DMS53 (cell line): ENCODE measurements around the gene GRAP.

Source experiments
- DNase-seq: peaks from one replicate; lab custom pipeline; 2025; lab: John Stamatoyannopoulos, UW

The GRAP gene

DNA sequence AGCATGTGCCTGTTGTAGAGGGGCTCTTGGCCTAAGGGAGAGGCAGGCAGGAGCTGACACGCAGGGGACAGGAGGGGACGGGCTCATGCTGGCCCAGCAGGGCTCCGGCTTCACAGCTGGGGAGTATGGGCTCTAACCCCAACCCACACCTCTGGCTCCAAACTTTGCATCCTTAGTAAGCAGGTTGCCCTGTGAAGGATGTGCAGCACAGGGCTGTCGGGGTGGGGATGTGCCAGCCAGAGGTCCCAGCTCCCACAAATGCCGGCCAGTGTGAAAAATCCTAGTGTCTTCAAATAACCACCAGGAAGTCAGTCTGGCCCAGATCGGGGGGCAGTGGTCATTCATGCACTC lies 28.2 kb downstream of the GRAP start:
- no peak for DNase-seq

GRCh38 chr17:19017804-19018599 lies 28.8 kb downstream of the GRAP start:
- DNase-seq, result no peak

DNA sequence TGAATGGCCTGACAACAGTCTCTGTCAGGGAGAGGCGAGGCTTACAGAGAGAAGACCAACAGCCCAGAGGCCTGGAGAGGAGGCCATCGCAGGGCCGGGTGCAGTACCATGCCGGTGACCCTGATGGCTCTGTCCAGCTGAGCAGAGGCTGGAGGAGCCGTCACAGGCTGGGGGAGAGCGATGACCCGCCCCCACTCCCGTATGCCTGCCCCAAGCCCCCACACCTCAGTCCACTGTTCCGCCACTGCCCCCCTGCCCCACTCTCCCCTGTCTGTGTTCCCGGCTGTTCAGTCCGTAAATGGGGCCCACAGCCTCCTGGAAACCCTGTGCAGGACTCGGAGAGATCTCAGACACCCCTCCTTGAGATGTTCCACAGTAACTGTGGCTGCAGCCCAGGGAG lies 29.4 kb downstream of the GRAP start:
- DNase-seq, result no peak

DNA sequence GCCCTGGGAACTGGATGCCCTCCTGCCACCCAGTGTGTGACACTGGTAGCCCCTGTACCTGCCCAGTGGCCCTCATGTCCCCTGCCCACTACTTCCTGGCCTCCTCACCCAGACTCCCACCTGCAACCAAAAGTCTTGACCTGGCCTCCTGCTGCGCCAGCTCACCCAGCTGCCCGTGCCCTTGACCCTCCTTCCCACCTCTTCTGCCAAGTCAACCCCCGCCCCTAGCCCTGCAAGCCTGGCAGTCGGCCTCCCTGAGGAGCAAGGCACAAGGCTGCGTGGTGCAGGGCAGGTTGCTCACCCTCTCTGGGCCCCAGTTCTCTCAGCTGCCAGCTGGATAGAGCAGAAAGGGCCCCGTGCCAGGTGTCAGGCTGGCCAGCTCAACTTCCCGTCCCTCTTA lies 29.9 kb downstream of the GRAP start:
- no peak for DNase-seq

DNA sequence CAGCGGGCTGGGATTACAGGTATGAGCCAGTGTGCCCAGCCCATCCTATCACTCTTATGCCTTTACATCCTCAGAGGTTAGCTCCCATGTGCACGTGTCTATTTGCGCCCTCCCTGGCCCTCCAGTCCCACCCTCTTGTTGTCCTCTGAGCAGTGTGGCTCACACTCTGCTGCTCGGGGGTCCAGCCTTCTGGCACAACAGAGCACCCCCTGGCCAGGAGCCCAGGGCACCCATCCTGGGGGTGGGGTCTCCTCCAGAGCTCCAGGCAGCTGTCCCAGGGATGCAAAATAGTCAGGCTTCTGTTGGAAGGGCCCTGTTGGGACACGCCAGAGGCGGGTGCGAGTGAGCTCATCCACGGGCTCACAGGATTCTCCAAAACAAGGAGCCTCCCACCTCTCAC lies 30.5 kb downstream of the GRAP start:
- DNase-seq, result no peak

DNA sequence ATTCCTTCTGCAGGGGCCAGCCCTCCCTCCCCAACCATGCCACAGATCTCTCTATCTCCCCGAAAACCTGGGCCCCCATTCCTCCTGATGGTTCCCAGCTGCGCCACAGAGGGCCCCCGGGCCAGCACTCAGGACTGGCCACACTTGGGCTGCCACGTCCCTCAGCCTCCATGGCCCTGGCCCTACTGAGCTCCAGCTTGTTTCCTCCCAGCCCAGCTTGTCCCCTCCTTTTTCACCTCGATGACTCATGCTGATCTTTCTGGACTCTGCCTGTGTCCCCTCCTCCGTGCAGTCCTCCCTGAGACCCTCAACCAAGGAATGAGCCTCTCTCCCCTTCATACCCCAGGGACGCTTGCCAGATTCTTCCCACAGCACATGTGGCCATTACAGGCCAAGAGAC lies 31.3 kb downstream of the GRAP start:
- DNase-seq, result no peak

DNA sequence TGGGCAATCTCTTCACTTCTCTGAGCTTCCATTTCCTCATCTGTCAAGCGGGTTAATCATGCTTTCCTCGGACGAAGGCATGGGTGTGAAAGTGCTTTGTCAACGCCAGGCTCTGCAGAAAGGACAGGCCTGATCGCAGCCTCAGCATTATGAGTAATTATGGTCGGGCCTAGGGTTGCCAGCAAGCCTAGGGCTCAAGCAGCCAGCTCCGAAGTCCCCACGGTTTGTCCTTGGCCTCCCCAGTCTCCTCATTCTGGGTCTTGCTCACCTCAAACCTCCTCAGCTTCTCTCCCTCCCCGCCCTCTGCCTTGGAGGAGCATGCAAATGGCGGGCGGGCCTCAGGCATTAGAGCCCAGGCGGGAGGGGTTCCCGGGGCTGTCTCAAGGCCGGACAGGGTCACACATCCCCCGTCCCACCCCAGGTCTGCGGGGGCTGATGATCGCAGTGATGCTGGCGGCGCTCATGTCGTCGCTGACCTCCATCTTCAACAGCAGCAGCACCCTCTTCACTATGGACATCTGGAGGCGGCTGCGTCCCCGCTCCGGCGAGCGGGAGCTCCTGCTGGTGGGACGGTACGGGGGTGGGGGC lies 32.0 kb downstream of the GRAP start:
- DNase-seq, result no peak

DNA sequence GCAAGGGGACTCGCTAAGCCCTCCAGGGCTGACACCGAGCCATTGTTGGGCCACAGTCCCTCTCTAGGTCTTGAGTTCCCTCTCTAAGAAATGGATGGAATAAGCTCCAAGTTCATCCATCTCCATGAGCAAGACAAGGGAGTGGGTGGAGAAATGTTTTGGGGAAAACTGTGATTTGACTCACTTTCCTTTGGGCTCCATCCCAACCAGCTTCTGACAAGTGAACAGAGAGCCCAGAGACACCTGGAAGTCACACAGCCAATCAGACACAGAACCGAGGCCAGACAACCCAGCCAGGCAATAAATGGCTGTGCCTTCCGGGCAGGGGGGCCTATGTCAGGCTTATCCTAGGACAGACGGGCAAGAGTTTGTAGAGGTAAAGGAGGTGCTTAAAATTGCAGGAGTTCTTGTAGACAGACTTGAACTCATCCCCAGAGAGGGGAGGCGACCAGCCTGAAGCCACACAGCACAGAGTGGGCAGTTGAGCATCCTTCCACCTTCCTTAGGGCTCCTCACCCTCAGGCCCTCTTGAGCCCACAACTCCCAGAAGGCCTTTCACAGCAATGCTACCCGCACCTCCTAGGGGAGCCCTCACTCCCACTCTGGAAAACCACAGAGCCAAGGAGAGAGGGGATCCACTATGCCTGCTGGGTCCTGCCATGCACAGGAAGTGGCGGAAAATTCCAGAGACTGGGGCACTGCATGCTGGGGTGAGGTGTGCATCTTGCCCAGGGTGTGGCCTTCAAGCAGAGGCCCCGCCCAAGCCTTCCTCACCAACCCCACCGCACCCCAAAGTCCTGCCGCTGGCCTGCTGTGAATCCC lies 32.7 kb downstream of the GRAP start:
- DNase-seq, result no peak

- no peak for DNase-seq
These were observed 33.5 kb downstream of the GRAP start for GRCh38 chr17:19013226-19013625.

- no peak for DNase-seq
These were observed 34.3 kb downstream of the GRAP start for GRCh38 chr17:19012171-19013080.

GRCh38 chr17:19011581-19011980 lies 35.2 kb downstream of the GRAP start:
- no peak for DNase-seq

- DNase-seq, result no peak
These were observed 35.8 kb downstream of the GRAP start for GRCh38 chr17:19010729-19011505.

DNA sequence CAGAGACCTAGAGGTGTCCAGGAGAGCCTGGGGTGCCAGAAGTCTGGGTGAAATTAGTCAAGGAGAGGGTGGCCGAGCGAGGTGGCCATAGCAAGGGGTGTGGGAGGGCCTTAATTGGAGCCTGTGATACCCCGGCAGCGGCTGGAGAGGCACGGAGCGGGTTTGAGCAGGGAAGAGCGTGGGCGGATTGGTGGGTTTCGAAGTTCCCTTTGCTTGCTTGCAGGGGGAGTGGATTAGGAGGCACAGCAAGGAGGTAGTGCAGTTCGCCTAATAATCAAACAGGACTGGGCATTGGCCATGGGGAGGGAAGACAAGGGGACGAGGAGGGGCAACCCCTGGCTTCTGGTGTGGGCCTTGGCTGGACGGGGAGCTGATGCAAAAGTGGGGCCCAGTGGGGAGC lies 36.8 kb downstream of the GRAP start:
- no peak for DNase-seq

- no peak for DNase-seq
These were observed 40.1 kb downstream of the GRAP start for GRCh38 chr17:19006698-19007097.

GRCh38 chr17:19005789-19006430 lies 40.8 kb downstream of the GRAP start:
- no peak for DNase-seq

DNA sequence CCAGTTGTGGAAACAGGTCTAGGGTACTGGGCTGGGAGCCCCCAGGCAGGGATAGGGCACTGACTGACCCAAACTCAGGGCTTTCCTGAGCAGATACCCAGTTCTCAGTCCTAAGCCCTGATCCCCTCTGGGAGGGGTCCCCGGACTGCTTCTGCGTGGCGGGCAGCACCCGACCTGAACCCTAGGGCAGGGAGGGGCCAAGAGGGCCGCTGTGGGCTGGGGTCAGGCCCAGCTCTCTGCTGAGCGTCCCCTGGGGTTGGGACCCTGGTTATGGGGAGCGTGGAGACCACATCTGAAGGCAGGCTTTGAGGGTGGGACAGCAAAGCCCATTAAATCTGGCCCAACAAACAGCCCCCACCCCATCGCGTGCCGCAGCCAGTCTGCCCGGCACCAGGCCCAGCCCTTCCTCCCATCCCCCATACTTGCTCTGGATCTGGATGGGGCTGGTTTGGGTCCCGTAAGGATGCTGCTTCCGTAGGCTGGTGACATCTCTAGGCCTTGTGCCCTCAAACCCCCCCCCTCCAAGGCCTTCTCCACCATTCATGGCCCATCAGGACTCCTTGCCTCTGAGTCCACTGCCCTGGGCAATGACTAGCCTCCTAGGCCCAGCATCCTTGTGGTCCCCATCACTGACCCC lies 41.5 kb downstream of the GRAP start:
- DNase-seq, result peak; percentile 9

DNA sequence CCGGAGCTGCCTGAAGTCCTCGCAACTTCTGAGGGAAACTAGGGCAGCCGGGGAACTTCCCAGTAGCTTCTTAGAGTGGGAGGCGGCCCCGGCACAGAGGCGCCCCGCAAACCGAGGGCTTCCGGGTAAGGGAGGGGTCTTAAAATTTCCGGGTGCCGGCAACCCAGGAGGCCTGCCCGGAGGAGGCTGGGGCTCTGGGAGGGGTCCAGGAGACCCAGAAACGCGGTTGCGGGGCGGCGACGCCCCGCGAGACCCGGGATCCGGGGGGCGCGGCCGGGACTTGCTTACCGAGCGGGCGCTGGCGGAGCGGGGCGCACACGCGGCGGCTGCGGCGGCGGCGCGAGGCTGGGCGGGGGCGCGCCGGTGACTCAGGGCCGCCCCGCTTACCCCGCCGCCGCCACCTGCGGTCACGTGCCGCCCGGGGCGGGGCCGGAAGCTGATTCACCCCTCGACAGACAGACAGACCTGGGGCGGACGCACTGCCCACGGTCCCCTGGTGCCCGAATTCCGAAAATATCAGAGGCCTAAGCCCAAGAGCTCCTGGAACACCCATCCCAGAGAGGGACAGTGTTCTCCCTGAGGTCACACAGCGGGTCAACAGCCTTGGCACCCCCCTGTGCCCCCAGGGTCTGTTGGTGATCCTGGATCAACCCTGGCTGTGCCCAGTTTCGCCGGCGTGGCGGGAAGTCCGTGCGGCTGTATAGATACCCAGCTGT lies 42.2 kb downstream of the GRAP start, which contains the start of gene FAM83G:
FAM83G (minus strand) TSS at position 344 of the 716 bp plus-strand sequence. CDS start 723 bp downstream, outside the sequence.
- peak; percentile 89 for DNase-seq

- peak; percentile 71 for DNase-seq
These were observed 43.0 kb downstream of the GRAP start for GRCh38 chr17:19003543-19004420.
